WTC11 (cell line): Measurements from ENCODE around the gene KIR2DL4. TPM values are rescaled to one million over a fixed set of nuclear protein-coding genes. Genes with fewer than 3 reads are reported as not detected.
"Not testable (repeated sequence)": the region's sequence is repeated elsewhere in the genome, so short reads cannot be mapped to it uniquely, and the experiment has no call there.

Experiments used
- ATAC-seq: fragments of 200-7000 bp; cut with Tn5 transposase; 2 replicates; pipeline ENCODE4 v1.10.0; 2021; ENCODE audit warnings: mild to moderate bottlenecking, moderate library complexity
- CTCF ChIA-PET: fragments of 300-600 bp; sonication (Branson Sonifier 250); formaldehyde crosslinking; loops from one replicate; lab custom pipeline; 2021; ENCODE audit warnings: antibody characterized with exemption; lab: Charles Lee
- POLR2A ChIA-PET: fragments of 350-600 bp; sonication (Branson Sonifier 250); formaldehyde crosslinking; loops from one replicate; lab custom pipeline; 2021; ENCODE audit warnings: antibody characterized with exemption; lab: Charles Lee
- DNase-seq: peaks from one replicate; pipeline ENCODE4 v3.0.0; 2021; ENCODE audit warnings: low spot score
- H3K27ac Mint-ChIP-seq: 2 replicates; pipeline ENCODE4 v1.8.0; 2021; ENCODE audit warnings: mixed read lengths
- H3K27me3 Mint-ChIP-seq: 2 replicates; pipeline ENCODE4 v1.8.0; 2021; ENCODE audit warnings: low read depth, mild to moderate bottlenecking, moderate library complexity, mixed read lengths
- H3K36me3 Mint-ChIP-seq: 2 replicates; pipeline ENCODE4 v1.8.0; 2021; ENCODE audit warnings: mixed read lengths
- H3K4me1 Mint-ChIP-seq: 2 replicates; pipeline ENCODE4 v1.8.0; 2022; ENCODE audit warnings: mixed read lengths
- H3K4me3 Mint-ChIP-seq: 2 replicates; pipeline ENCODE4 v1.8.0; 2021; ENCODE audit warnings: mild to moderate bottlenecking, moderate library complexity, mixed read lengths
- H3K9me3 Mint-ChIP-seq: 2 replicates; pipeline ENCODE4 v1.8.0; 2021; ENCODE audit warnings: mixed read lengths
- ATF1 ChIP-seq: sonication (generic); formaldehyde crosslinking; IDR thresholded peaks from 2 replicates; pipeline ENCODE4 v1.8.1; 2023; ENCODE audit warnings: mild to moderate bottlenecking, moderate library complexity, missing genetic modification reagents
- EMX1 ChIP-seq: fragments of 250-450 bp; sonication (Bioruptor Pico); IDR thresholded peaks from 2 replicates; pipeline ENCODE4 v1.8.0; 2021; ENCODE audit warnings: mild to moderate bottlenecking
- FOXJ3 ChIP-seq: sonication (generic); formaldehyde crosslinking; IDR thresholded peaks from 2 replicates; pipeline ENCODE4 v1.9.0; 2021; ENCODE audit warnings: missing genetic modification reagents, mild to moderate bottlenecking, borderline replicate concordance
- GABPB1 ChIP-seq: sonication (generic); formaldehyde crosslinking; IDR thresholded peaks from 2 replicates; pipeline ENCODE4 v1.8.1; 2023; ENCODE audit warnings: mild to moderate bottlenecking, missing genetic modification reagents
- GTF2I ChIP-seq: fragments of 250-450 bp; sonication (Bioruptor Pico); conservative IDR thresholded peaks from 2 replicates; pipeline ENCODE4 v1.4.0; 2021; ENCODE audit warnings: mild to moderate bottlenecking
- MXD4 ChIP-seq: fragments of 250-450 bp; sonication (Bioruptor Pico); IDR thresholded peaks from 2 replicates; pipeline ENCODE4 v1.8.0; 2021; ENCODE audit warnings: mild to moderate bottlenecking, moderate library complexity, borderline replicate concordance
- MYBL2 ChIP-seq: sonication (generic); formaldehyde crosslinking; IDR thresholded peaks from 2 replicates; pipeline ENCODE4 v1.8.1; 2023; ENCODE audit warnings: mild to moderate bottlenecking, moderate library complexity, missing genetic modification reagents
- NR3C1 ChIP-seq: sonication (generic); formaldehyde crosslinking; conservative IDR thresholded peaks from 2 replicates; pipeline ENCODE4 v1.8.1; 2023; ENCODE audit warnings: low read depth, mild to moderate bottlenecking, missing genetic modification reagents
- SMAD4 ChIP-seq: sonication (generic); formaldehyde crosslinking; IDR thresholded peaks from 2 replicates; pipeline ENCODE4 v1.8.0; 2022; ENCODE audit warnings: mild to moderate bottlenecking, missing genetic modification reagents
- SOX15 ChIP-seq: fragments of 250-450 bp; sonication (Bioruptor Pico); IDR thresholded peaks from 2 replicates; pipeline ENCODE4 v1.9.0; 2021; ENCODE audit warnings: mild to moderate bottlenecking
- SP1 ChIP-seq: sonication (generic); formaldehyde crosslinking; conservative IDR thresholded peaks from 2 replicates; pipeline ENCODE4 v1.8.1; 2022; ENCODE audit warnings: missing genetic modification reagents
- TEAD1 ChIP-seq: sonication (generic); formaldehyde crosslinking; IDR thresholded peaks from 2 replicates; pipeline ENCODE4 v1.8.0; 2022; ENCODE audit warnings: mild to moderate bottlenecking, missing genetic modification reagents
- TEAD4 ChIP-seq: sonication (generic); formaldehyde crosslinking; IDR thresholded peaks from 2 replicates; pipeline ENCODE4 v1.8.0; 2022; ENCODE audit warnings: mild to moderate bottlenecking, missing genetic modification reagents
- ZNF121 ChIP-seq: sonication (generic); formaldehyde crosslinking; IDR thresholded peaks from 2 replicates; pipeline ENCODE4 v1.8.0; 2023; ENCODE audit warnings: missing genetic modification reagents
- ZNF219 ChIP-seq: sonication (generic); formaldehyde crosslinking; IDR thresholded peaks from 2 replicates; pipeline ENCODE4 v1.8.0; 2023; ENCODE audit warnings: missing genetic modification reagents, mild to moderate bottlenecking, borderline replicate concordance
- ZNF671 ChIP-seq: fragments of 250-450 bp; sonication (Bioruptor Pico); IDR thresholded peaks from 2 replicates; pipeline ENCODE4 v1.8.0; 2021; ENCODE audit warnings: mild to moderate bottlenecking
- total RNA-seq: library from RNA; stranded (reverse); gene quantifications from 3 replicates; pipeline ENCODE4 v1.2.3, GENCODE V29; 2021
- TF ChIP-seq, protein P1 (sequence below): sonication (generic); formaldehyde crosslinking; conservative IDR thresholded peaks from 2 replicates; pipeline ENCODE4 v1.8.1; 2022; ENCODE audit warnings: mild to moderate bottlenecking, missing genetic modification reagents
- TF ChIP-seq, protein P2 (sequence below): sonication (generic); formaldehyde crosslinking; IDR thresholded peaks from 2 replicates; pipeline ENCODE4 v1.8.1; 2023; ENCODE audit warnings: mild to moderate bottlenecking, missing genetic modification reagents
- TF ChIP-seq, protein P3 (sequence below): sonication (generic); formaldehyde crosslinking; IDR thresholded peaks from 2 replicates; pipeline ENCODE4 v1.8.0; 2023; ENCODE audit warnings: missing genetic modification reagents, mild to moderate bottlenecking, borderline replicate concordance
- TF ChIP-seq, protein P4 (sequence below): fragments of 250-450 bp; sonication (Bioruptor Pico); IDR thresholded peaks from 2 replicates; pipeline ENCODE4 v1.9.0; 2021; ENCODE audit warnings: mild to moderate bottlenecking
- TF ChIP-seq, protein P5 (sequence below): sonication (generic); formaldehyde crosslinking; IDR thresholded peaks from 2 replicates; pipeline ENCODE4 v1.8.0; 2022; ENCODE audit warnings: mild to moderate bottlenecking, missing genetic modification reagents

The KIR2DL4 gene
- total RNA-seq, 1 experiment from 2014 or later = not detected

DNA sequence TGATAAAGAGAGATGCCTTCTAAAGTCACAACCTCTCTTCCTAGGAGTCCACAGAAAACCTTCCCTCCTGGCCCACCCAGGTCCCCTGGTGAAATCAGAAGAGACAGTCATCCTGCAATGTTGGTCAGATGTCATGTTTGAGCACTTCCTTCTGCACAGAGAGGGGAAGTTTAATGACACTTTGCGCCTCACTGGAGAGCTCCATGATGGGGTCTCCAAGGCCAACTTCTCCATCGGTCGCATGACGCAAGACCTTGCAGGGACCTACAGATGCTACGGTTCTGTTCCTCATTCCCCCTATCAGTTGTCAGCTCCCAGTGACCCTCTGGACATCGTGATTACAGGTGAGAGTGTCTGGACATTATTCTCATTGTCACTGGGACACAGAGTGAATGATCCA, 15.3 kb upstream of the KIR2DL4 start:
- DNase-seq, H3K27ac Mint-ChIP-seq, H3K4me3 Mint-ChIP-seq, POLR2A ChIA-PET, ATAC-seq, H3K27me3 Mint-ChIP-seq, H3K4me1 Mint-ChIP-seq, CTCF ChIA-PET: not testable (repeated sequence)
- Mint-ChIP-seq H3K36me3 (peaks cover 77% of the 10 kb centered on the region), H3K9me3 (peaks cover 36% of the 10 kb centered on the region)

DNA sequence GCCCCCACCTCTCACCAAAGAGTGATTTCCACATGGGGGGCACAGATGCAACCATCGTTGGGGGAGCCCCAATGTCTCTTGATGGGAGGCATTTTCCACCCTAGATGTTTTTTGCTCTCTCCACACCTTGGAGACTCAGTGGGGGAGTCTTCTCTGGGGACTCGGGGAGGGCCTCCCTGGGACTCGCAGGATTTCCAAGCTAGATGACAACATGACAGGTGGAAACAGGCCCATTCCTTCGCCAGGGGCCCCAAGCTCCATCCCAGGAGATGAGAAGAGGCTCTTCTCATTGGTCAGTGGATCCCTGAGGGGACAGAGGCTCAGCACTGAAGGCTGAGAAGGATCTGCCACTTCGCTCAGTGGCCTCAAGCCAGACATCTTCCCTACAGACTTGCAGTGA, 12.7 kb upstream of the KIR2DL4 start:
- no peak for DNase-seq
- H3K27ac Mint-ChIP-seq = no peak overlapping the region
- no peaks in the 10 kb centered on the region for H3K4me1 Mint-ChIP-seq
- ATAC-seq = no peak
- TF ChIP-seq MXD4 (CRISPR knock-in tag) (no peak), SOX15 (no peak), TEAD1 (CRISPR knock-in tag) (no peak), ZNF219 (CRISPR knock-in tag) (no peak), EMX1 (no peak)
- TF ChIP-seq, protein P1, sequence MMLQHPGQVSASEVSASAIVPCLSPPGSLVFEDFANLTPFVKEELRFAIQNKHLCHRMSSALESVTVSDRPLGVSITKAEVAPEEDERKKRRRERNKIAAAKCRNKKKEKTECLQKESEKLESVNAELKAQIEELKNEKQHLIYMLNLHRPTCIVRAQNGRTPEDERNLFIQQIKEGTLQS (CRISPR knock-in tag) = no peak
- TF ChIP-seq, protein P2, sequence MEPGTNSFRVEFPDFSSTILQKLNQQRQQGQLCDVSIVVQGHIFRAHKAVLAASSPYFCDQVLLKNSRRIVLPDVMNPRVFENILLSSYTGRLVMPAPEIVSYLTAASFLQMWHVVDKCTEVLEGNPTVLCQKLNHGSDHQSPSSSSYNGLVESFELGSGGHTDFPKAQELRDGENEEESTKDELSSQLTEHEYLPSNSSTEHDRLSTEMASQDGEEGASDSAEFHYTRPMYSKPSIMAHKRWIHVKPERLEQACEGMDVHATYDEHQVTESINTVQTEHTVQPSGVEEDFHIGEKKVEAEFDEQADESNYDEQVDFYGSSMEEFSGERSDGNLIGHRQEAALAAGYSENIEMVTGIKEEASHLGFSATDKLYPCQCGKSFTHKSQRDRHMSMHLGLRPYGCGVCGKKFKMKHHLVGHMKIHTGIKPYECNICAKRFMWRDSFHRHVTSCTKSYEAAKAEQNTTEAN (CRISPR knock-in tag) = no peak
- H3K4me3 Mint-ChIP-seq = no peak overlapping the region
- ChIA-PET CTCF (no interaction called here), POLR2A (no interaction called here)
- H3K36me3 Mint-ChIP-seq = peaks cover 69% of the 10 kb centered on the region
- H3K27me3 Mint-ChIP-seq = peaks cover 9% of the 10 kb centered on the region; the same call in 1 of the 2 replicates
- H3K9me3 Mint-ChIP-seq = peaks cover 15% of the 10 kb centered on the region

DNA sequence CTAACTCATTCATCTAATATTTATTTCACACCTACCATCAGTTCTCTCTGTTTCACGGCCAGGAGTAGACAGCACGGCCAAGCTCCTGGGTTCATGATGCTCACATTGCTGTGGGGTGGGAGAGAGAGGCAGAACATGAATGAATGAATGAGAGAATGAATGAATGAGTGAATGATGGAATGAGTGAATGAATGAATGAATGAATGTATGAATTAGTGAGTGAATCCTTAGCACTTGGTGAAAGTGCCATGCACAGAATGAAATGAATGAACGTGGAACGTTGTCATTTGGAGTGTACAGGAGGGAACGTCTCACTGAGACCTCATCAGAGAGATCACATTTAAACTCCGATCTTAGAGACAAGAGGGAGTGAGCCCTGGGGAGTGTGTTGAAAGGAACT, 11.9 kb upstream of the KIR2DL4 start:
- no peaks in the 10 kb centered on the region for H3K4me1 Mint-ChIP-seq
- peaks cover 9% of the 10 kb centered on the region; the same call in 1 of the 2 replicates for H3K27me3 Mint-ChIP-seq
- H3K36me3 Mint-ChIP-seq = peaks cover 70% of the 10 kb centered on the region
- TF ChIP-seq SP1 (no peak), NR3C1 (CRISPR knock-in tag) (no peak), TEAD4 (CRISPR knock-in tag) (no peak), GABPB1 (no peak), ATF1 (CRISPR knock-in tag) (no peak), ZNF121 (CRISPR knock-in tag) (no peak), FOXJ3 (CRISPR knock-in tag) (no peak), SMAD4 (CRISPR knock-in tag) (no peak), GTF2I (CRISPR knock-in tag) (no peak), ZNF671 (CRISPR knock-in tag) (no peak), MXD4 (CRISPR knock-in tag) (no peak), MYBL2 (CRISPR knock-in tag) (no peak)
- TF ChIP-seq, protein P3, sequence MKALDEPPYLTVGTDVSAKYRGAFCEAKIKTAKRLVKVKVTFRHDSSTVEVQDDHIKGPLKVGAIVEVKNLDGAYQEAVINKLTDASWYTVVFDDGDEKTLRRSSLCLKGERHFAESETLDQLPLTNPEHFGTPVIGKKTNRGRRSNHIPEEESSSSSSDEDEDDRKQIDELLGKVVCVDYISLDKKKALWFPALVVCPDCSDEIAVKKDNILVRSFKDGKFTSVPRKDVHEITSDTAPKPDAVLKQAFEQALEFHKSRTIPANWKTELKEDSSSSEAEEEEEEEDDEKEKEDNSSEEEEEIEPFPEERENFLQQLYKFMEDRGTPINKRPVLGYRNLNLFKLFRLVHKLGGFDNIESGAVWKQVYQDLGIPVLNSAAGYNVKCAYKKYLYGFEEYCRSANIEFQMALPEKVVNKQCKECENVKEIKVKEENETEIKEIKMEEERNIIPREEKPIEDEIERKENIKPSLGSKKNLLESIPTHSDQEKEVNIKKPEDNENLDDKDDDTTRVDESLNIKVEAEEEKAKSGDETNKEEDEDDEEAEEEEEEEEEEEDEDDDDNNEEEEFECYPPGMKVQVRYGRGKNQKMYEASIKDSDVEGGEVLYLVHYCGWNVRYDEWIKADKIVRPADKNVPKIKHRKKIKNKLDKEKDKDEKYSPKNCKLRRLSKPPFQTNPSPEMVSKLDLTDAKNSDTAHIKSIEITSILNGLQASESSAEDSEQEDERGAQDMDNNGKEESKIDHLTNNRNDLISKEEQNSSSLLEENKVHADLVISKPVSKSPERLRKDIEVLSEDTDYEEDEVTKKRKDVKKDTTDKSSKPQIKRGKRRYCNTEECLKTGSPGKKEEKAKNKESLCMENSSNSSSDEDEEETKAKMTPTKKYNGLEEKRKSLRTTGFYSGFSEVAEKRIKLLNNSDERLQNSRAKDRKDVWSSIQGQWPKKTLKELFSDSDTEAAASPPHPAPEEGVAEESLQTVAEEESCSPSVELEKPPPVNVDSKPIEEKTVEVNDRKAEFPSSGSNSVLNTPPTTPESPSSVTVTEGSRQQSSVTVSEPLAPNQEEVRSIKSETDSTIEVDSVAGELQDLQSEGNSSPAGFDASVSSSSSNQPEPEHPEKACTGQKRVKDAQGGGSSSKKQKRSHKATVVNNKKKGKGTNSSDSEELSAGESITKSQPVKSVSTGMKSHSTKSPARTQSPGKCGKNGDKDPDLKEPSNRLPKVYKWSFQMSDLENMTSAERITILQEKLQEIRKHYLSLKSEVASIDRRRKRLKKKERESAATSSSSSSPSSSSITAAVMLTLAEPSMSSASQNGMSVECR (CRISPR knock-in tag) = no peak
- TF ChIP-seq, protein P4, sequence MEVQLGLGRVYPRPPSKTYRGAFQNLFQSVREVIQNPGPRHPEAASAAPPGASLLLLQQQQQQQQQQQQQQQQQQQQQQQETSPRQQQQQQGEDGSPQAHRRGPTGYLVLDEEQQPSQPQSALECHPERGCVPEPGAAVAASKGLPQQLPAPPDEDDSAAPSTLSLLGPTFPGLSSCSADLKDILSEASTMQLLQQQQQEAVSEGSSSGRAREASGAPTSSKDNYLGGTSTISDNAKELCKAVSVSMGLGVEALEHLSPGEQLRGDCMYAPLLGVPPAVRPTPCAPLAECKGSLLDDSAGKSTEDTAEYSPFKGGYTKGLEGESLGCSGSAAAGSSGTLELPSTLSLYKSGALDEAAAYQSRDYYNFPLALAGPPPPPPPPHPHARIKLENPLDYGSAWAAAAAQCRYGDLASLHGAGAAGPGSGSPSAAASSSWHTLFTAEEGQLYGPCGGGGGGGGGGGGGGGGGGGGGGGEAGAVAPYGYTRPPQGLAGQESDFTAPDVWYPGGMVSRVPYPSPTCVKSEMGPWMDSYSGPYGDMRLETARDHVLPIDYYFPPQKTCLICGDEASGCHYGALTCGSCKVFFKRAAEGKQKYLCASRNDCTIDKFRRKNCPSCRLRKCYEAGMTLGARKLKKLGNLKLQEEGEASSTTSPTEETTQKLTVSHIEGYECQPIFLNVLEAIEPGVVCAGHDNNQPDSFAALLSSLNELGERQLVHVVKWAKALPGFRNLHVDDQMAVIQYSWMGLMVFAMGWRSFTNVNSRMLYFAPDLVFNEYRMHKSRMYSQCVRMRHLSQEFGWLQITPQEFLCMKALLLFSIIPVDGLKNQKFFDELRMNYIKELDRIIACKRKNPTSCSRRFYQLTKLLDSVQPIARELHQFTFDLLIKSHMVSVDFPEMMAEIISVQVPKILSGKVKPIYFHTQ (CRISPR knock-in tag) = no peak
- TF ChIP-seq, protein P5, sequence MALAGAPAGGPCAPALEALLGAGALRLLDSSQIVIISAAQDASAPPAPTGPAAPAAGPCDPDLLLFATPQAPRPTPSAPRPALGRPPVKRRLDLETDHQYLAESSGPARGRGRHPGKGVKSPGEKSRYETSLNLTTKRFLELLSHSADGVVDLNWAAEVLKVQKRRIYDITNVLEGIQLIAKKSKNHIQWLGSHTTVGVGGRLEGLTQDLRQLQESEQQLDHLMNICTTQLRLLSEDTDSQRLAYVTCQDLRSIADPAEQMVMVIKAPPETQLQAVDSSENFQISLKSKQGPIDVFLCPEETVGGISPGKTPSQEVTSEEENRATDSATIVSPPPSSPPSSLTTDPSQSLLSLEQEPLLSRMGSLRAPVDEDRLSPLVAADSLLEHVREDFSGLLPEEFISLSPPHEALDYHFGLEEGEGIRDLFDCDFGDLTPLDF (CRISPR knock-in tag) = no peak
- POLR2A ChIA-PET = no interaction called here
- no peak overlapping the region for H3K4me3 Mint-ChIP-seq
- no peak for DNase-seq
- CTCF ChIA-PET = no interaction called here
- H3K9me3 Mint-ChIP-seq = peaks cover 7% of the 10 kb centered on the region
- no peak overlapping the region for H3K27ac Mint-ChIP-seq
- ATAC-seq = no peak
